Measurements from ENCODE around the gene TRUB2. TPM values are rescaled to one million over a fixed set of nuclear protein-coding genes. Genes with fewer than 3 reads are reported as not detected.

Gene TRUB2
- total and polyA plus RNA-seq, 2 of the 13 experiments (the other 11 are each of a cell fraction or from before 2014, with no cell fraction given), result 22.3 to 41.2 TPM

GRCh38 chr9:128317629-128318028, 4.6 kb downstream of the TRUB2 start:
- H3K79me2 ChIP-seq (ENCODE audit: insufficient read depth, low read length), result peaks cover 13% of the 10 kb centered on the region
- TF ChIP-seq ZNF496 (CRISPR knock-in tag; IDR thresholded peaks at IDR 0.05; ENCODE audit: insufficient replicate concordance), result no peak
- TF ChIP-seq ZMYM2 (CRISPR knock-in tag; IDR thresholded peaks at IDR 0.05), result no peak
- no peak for TF ChIP-seq MYPOP (CRISPR knock-in tag; IDR thresholded peaks at IDR 0.05)
- TF ChIP-seq JUNB (CRISPR knock-in tag; IDR thresholded peaks at IDR 0.05; ENCODE audit: borderline replicate concordance), result no peak
- no peak for TF ChIP-seq MXD3 (CRISPR knock-in tag; IDR thresholded peaks at IDR 0.05)
- H3K4me2 ChIP-seq (ENCODE audit: low read depth, low read length), result no peak overlapping the region
- intact Hi-C loops (cut with micrococcal nuclease; ENCODE audit: unreplicated experiment), result no loop called here
- H3K27ac ChIP-seq (ENCODE audit: extremely low read length, insufficient read depth, low read length), result no peak overlapping the region
- no peaks in the 10 kb centered on the region for H4K20me1 ChIP-seq (ENCODE audit: insufficient read depth, low read length)
- H3K9me3 ChIP-seq (ENCODE audit: low read length), result no peaks in the 10 kb centered on the region
- no peak for ATAC-seq
- no peak for FAIRE-seq
- POLR2A ChIA-PET, result interaction anchor here (0.9 kb wide), 1 partner anchor 11 kb away, joined by 4 read pairs; no protein-coding TSS in a partner anchor
- WGBS (ENCODE audit: low lambda C conversion rate), result 90% methylated on average over 2 of the region's 2 CpGs
- no peak overlapping the region for H3K9ac ChIP-seq (ENCODE audit: insufficient read depth, low read depth, low read length)
- CTCF ChIA-PET (ENCODE audit: low intra/inter-chr PET ratio, low total read pairs), result no interaction called here
- BruUV-seq (replicated peaks), result no TSS peak
- DNase-seq (ENCODE audit: low spot score), result no peak
- no peaks in the 10 kb centered on the region; a peak in 1 of 5 replicates for H3K27me3 ChIP-seq (ENCODE audit: control insufficient read depth in 1 of 2, insufficient read depth in 2 of 2, low read length in 2 of 2)
- H2AFZ ChIP-seq (ENCODE audit: low read length), result no peak overlapping the region
- peaks cover 11 to 40% of the 10 kb centered on the region in 2 experiments; a peak in 4 of 5 replicates for H3K36me3 ChIP-seq (replicated peaks in 1 of 2; ENCODE audit: control insufficient read depth in 1 of 2, insufficient read depth in 2 of 2, low read length in 2 of 2)
- in situ Hi-C loops (cut with HindIII; ENCODE audit: extremely low pct_ligation_motif_present, low pct_unique_long_range_greater_than_20kb), result no loop called here
- H3K4me1 ChIP-seq (ENCODE audit: insufficient read depth, low read length), result peaks cover 8% of the 10 kb centered on the region
- no peak overlapping the region for H3K4me3 ChIP-seq (replicated peaks in 1 of 3; ENCODE audit: insufficient read depth in 1 of 3, low read depth in 2 of 3, low read length in 3 of 3)

- Histone ChIP-seq H3K27ac (ENCODE audit: extremely low read length, insufficient read depth, low read length) (no peak overlapping the region), H3K27me3 (ENCODE audit: control insufficient read depth in 1 of 2, insufficient read depth in 2 of 2, low read length in 2 of 2) (no peaks in the 10 kb centered on the region), H3K79me2 (ENCODE audit: insufficient read depth, low read length) (peaks cover 5% of the 10 kb centered on the region), H3K4me2 (ENCODE audit: low read depth, low read length) (no peak overlapping the region), H3K36me3 (replicated peaks in 1 of 2; ENCODE audit: control insufficient read depth in 1 of 2, insufficient read depth in 2 of 2, low read length in 2 of 2) (peaks cover 12 to 42% of the 10 kb centered on the region in 2 experiments; a peak in 4 of 5 replicates), H3K9me3 (ENCODE audit: low read length) (no peaks in the 10 kb centered on the region), H3K4me3 (replicated peaks in 1 of 3; ENCODE audit: insufficient read depth in 1 of 3, low read depth in 2 of 3, low read length in 3 of 3) (no peak overlapping the region), H4K20me1 (ENCODE audit: insufficient read depth, low read length) (no peaks in the 10 kb centered on the region), H2AFZ (ENCODE audit: low read length) (no peak overlapping the region), H3K4me1 (ENCODE audit: insufficient read depth, low read length) (peaks cover 7% of the 10 kb centered on the region), H3K9ac (ENCODE audit: insufficient read depth, low read depth, low read length) (no peak overlapping the region)
- no peak for FAIRE-seq
- ChIA-PET CTCF (ENCODE audit: low intra/inter-chr PET ratio, low total read pairs) (no interaction called here), POLR2A (no interaction called here)
- ATAC-seq, result no peak
- in situ Hi-C loops (cut with HindIII; ENCODE audit: extremely low pct_ligation_motif_present, low pct_unique_long_range_greater_than_20kb) (no loop called here), intact Hi-C loops (cut with micrococcal nuclease; ENCODE audit: unreplicated experiment) (no loop called here)
- TF ChIP-seq ZNF878 (CRISPR knock-in tag; IDR thresholded peaks at IDR 0.05) (no peak), HMG20A (CRISPR knock-in tag; IDR thresholded peaks at IDR 0.05; ENCODE audit: borderline replicate concordance) (no peak), RFX3 (CRISPR knock-in tag; IDR thresholded peaks at IDR 0.05) (no peak), ATF6 (CRISPR knock-in tag; conservative IDR thresholded peaks at IDR 0.05) (no peak), FOSL1 (CRISPR knock-in tag; IDR thresholded peaks at IDR 0.05; ENCODE audit: borderline replicate concordance) (no peak), KAT8 (CRISPR knock-in tag; IDR thresholded peaks at IDR 0.05) (no peak), PAWR (CRISPR knock-in tag; IDR thresholded peaks at IDR 0.05; ENCODE audit: borderline replicate concordance) (no peak)
- 96% methylated on average over 7 of the region's 9 CpGs for WGBS (ENCODE audit: low lambda C conversion rate)
- DNase-seq (ENCODE audit: low spot score), result no peak
- no TSS peak for BruUV-seq (replicated peaks)
These were observed 5.8 kb downstream of the TRUB2 start for GRCh38 chr9:128316421-128316820.
